ENCODE measurements around the gene SEPTIN5. TPM values are rescaled to one million over a fixed set of nuclear protein-coding genes. Genes with fewer than 3 reads are reported as not detected.

SEPTIN5 gene
- total RNA-seq, 1 donor from 2014 or later, result not detected

DNA sequence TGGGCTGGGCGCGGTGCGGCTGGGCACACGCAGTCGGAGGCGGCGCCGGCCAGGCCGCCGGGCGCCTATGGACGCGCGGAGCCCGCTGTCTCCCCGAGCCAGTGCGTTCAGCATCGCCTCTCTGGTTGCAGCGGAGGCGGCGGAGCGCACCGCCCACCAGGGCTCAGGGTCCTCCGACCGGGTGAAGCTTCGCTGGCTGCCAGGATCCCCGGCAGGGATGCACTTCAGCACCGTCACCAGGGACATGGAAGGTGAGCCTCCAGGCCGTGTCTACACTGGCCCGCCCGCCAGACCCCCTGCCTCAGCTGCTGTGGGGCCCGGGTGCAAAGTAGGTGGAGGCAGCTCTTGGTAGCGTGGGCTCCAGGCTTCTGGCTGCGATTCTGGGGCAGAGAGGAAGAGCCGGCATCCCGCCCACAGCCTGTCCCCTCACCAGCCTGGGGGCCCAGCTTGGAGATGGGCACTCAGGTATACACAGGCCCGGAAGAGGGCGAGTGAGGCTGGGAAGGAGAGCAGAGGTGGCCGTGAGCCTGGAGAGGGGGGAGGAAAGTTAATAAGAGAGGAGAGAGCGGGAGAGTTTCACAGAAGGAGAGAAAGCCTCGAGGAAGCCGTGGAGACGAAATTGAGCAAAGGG, 45.2 kb downstream of the SEPTIN5 start:
- intact Hi-C loops (cut with micrococcal nuclease), result no loop called here

DNA sequence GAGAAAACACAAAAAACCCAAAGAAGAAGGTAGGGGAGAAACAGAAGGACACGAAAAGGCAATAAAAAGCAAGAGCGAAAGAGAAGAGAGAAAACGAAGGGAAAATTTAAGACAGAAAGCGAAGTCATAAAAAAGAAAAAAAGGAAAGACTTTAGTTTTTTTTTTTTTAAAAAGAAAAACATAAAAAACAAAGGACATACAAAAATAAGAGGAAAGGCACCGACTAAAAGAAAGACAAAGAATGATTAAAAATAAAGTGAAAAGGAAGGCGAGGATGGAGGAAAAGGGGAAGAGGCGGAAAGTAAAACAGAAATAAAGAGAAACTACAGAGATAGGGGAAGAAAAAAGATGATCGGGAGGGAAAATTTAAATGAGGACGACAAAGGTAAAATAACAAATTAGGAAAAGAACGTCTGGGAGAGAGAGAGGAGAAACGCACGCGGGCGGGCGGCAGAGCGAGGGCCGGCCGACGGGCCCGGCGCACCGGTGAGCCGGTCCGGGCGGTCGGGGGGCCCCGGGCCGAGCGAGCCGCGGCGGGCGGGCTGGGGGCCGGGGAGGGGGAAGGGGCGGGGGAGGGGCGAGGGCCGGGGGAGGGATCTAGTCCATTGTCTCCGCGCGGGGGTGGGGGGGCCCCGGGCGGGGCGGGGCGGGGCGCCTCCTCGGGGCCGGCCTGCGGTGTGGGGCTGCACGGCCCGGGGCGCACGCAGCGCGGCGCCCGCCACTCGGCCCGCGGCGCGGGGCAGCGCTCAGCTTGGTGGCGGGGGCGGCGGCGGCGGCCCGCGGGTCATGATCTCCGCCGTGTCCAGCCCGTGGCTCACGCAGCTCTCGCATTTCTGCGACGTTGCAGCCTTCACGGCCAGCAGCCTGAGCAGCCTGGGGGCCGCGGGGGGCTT, 46.0 kb downstream of the SEPTIN5 start, which contains the start of gene TBX1:
TBX1 (plus strand) TSS at position 721 of the 893 bp plus-strand sequence; CDS start at position 787, 66 bp downstream.
- intact Hi-C loops (cut with micrococcal nuclease), result no loop called here

GRCh38 chr22:19760951-19761724, 46.8 kb downstream of the SEPTIN5 start:
- intact Hi-C loops (cut with micrococcal nuclease), result no loop called here

- intact Hi-C loops (cut with micrococcal nuclease), result no loop called here
Measured at GRCh38 chr22:19761725-19762567, 47.6 kb downstream of the SEPTIN5 start.

GRCh38 chr22:19762568-19763457, 48.5 kb downstream of the SEPTIN5 start:
- intact Hi-C loops (cut with micrococcal nuclease), result no loop called here

DNA sequence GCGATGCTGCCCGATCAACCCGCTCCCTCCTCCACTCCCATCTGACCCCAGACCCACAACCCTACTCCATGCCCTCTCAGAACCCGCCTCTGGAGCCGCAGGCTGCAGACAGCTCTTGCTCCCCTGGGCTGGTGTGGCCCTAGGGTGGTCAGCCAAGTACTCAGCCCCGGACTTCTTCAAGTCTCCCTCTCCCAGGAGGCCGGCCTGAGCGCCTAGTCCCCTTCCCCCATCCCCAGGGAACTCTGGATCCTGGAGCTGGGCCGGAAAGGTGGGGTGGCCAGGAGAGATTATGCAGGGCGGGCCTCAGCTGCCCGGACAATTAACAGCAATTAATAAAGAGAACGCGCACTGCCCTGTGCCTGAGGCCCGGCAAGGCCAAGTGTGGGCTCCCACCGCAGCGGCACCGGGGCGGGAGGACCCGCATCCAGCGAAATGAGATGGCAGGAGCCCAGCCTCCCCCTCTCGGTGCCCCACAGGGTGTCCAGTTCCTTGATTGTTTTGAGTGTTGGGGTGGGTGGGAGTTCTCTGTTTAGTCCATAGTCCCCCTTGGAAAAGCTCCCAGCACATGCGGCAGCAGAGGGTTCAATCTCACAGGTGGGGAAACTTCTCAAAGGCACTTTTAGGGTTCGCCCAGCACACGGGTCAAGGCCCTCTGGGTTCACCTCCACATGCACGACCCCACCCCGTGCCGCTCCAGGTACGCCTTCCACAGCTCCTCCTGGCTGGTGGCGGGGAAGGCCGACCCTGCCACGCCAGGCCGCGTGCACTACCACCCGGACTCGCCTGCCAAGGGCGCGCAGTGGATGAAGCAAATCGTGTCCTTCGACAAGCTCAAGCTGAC, 49.4 kb downstream of the SEPTIN5 start:
- intact Hi-C loops (cut with micrococcal nuclease), result no loop called here

DNA sequence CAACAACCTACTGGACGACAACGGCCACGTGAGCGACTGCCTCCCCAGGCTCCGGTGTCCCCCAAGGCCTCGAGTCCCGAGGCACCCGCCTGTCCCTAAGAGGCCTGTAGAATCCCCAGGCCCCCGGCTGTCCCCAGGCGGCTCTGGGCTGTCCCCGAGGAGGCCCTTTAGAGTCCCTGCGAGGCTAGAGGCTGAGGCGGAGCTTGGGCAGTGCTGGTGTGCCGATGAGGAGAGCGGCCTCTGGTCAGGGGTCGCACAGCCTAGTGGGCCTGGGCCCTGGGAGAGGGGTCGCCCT, 49.9 kb downstream of the SEPTIN5 start:
- intact Hi-C loops (cut with micrococcal nuclease), result no loop called here

GRCh38 chr22:19764636-19765476, 50.6 kb downstream of the SEPTIN5 start:
- intact Hi-C loops (cut with micrococcal nuclease), result no loop called here

DNA sequence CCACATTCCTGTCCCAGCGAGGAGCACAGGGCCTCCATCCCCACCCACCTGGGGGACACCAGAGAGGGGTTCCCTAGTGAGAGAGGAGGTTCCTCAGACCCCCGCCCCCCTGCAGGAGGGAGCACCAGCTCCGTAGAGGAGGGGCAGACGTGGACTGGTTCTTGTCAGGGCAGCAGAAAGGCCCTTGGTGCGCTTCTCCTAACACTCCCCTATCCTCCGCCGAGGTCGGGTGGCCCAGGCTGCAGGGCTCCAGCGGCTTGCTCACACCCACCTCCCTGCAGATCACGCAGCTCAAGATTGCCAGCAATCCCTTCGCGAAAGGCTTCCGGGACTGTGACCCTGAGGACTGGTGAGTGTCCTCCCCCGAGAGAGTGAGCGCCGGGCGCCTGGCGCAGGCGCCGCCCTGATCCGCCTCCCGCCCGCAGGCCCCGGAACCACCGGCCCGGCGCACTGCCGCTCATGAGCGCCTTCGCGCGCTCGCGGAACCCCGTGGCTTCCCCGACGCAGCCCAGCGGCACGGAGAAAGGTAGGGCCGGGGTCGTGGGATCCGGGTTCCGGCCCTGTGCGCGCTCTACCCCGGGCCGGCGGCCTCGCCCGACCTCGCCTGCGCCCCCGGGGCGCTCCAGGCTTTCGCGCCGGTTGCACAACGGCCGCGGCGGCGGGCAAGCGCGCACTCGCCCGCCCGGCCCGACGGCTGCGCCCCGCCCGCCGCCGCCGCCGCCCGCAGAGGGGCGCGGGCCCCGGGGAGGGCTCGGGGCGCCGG, 51.4 kb downstream of the SEPTIN5 start:
- intact Hi-C loops (cut with micrococcal nuclease), result loop anchor here (2.0 kb wide), 1 partner anchor 47 kb away; no protein-coding TSS in a partner anchor

- intact Hi-C loops (cut with micrococcal nuclease), result loop anchor here (2.0 kb wide), 1 partner anchor 47 kb away; no protein-coding TSS in a partner anchor
Measured at GRCh38 chr22:19766240-19766510, 51.9 kb downstream of the SEPTIN5 start.

DNA sequence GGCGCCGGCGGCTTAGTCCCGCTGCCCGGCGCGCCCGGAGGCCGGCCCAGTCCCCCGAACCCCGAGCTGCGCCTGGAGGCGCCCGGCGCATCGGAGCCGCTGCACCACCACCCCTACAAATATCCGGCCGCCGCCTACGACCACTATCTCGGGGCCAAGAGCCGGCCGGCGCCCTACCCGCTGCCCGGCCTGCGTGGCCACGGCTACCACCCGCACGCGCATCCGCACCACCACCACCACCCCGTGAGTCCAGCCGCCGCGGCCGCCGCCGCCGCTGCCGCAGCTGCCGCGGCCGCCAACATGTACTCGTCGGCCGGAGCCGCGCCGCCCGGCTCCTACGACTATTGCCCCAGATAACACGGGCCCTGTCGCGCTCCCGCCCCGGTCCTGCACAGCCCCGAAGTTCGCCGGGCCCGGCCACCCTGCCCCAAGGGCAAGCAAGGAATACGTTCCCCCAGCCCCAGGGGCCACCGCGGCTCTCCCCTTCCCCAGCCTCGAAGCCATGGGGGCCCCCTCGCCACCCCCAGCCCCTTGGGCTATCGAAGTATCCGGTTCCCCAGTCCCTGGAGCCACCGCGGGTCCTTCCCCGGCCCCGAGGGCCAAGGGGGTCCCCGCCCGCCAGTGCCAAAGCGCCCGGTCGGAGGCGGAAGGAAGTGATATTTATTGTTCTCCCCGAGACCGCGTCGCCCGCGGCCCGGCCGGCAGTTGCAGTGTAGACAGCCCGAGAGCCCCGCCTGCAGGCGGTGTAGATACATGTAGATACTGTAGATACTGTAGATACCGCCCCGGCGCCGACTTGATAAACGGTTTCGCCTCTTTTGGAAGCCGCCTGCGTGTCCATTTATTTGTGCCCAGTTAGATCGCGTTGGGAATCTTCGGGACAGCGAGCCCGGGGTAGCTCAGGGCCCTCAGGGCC, 52.5 kb downstream of the SEPTIN5 start:
- intact Hi-C loops (cut with micrococcal nuclease), result loop anchor here (2.0 kb wide), 1 partner anchor 48 kb away; no protein-coding TSS in a partner anchor

DNA sequence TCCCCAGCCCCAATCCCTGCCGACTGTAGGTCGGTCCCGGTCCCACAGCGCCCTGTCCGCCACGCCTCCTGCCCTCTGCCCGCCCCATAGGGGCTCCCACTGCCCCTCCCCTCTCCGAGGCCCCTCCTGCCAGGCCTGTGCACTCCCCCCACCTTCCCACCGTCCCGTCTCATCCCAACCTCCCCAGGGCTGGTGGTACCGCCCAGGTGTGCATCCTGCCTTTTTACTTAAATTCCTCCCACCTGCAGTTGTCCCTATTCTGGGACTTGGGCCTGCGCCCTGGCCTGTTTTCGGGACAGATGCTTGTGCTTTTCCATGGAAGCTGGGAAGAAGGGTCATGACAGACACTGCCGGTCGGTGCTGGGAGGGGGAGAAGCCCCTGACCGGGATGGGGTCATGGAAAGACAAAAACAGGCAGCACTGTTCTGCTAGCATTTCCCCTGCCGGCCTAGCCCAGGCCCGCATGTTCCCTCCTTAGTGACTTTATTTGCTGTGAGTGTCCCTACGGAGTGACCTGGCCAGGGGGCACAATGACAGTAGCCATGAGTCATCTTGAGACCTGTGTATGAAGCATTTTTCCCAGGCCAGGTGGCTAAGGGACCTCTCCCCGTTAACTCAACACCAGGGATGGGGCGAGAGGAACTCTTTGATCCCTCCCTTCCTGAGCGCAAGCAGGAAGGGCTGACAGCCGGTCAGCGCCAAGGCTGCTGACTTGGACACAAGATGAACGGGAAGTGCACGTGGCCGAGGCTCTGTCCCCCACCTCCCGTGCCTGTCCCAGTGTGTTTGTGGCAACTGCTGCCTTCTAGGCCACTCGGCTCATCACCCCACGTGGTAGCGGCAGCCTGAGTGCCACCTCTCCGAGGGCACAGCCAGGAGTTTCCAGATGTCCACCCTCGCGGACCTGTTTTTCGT, 53.4 kb downstream of the SEPTIN5 start:
- intact Hi-C loops (cut with micrococcal nuclease), result loop anchor here (2.0 kb wide), 1 partner anchor 49 kb away; no protein-coding TSS in a partner anchor

- intact Hi-C loops (cut with micrococcal nuclease), result no loop called here
Measured at GRCh38 chr22:19769393-19769715, 55.1 kb downstream of the SEPTIN5 start.

DNA sequence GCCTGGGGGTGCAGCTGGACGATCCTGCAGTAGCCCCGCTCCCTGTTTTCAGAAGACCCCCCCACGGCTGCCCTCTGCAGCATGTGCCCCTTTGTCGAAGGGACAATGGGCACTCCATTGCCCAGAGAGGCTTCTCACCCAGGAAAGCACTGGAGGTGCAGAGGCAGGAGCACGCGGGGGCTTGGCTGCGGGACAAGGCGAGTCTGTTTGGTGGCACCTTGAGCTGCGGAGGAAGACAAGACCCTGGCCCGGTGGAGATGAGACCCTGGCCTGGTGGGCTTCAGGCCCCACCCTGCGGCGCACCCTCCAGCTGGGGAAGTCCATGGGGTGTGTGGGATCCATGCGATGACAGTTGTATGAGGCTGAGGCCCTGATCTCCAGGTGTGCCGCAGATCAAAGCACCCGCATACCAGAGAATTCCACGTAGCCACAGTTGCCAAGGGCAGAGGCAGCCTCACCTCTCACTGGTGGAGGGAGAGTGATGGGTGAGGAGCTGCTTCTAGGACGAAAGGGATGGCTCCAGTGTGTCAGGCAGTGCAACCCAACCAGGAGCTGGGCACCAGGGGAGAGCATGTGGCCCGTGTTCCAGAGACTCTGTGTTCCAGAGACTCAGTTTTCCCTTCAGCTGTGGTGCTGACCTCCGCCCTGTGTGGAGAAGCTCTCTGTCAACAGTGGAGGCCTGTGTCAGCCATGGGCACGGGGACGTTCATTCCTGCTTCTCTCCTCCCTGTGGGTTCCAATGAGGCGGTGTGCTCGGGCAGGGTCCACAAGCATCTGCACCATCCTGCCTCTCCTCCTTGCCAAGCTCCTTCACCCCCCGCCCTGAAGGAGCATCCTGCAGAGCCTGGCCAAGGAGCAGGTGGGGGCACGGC, 56.3 kb downstream of the SEPTIN5 start:
- intact Hi-C loops (cut with micrococcal nuclease), result no loop called here

- intact Hi-C loops (cut with micrococcal nuclease), result no loop called here
Measured at GRCh38 chr22:19772422-19772672, 58.0 kb downstream of the SEPTIN5 start.
